Activated naive CD8-positive, alpha-beta T cell (primary cell): ENCODE results near the gene KIAA1958.
"Not testable (repeated sequence)": the region's sequence is repeated elsewhere in the genome, so short reads cannot be mapped to it uniquely, and the experiment has no call there.

ENCODE experiments used
- H3K27ac Mint-ChIP-seq: one replicate; pipeline ENCODE4 v1.8.0; 2021; ENCODE audit warnings: mixed read lengths
- H3K27me3 Mint-ChIP-seq: one replicate; pipeline ENCODE4 v1.8.0; 2021; ENCODE audit warnings: mixed read lengths
- H3K36me3 Mint-ChIP-seq: one replicate; pipeline ENCODE4 v1.8.0; 2021; ENCODE audit warnings: mixed read lengths
- H3K4me1 Mint-ChIP-seq: one replicate; pipeline ENCODE4 v1.8.0; 2021; ENCODE audit warnings: low read depth, mixed read lengths
- H3K4me3 Mint-ChIP-seq: one replicate; pipeline ENCODE4 v1.8.0; 2021; ENCODE audit warnings: mild to moderate bottlenecking, mixed read lengths
- H3K9me3 Mint-ChIP-seq: one replicate; pipeline ENCODE4 v1.8.0; 2021; ENCODE audit warnings: low read depth, mixed read lengths

KIAA1958 gene

GRCh38 chr9:112570671-112571167 is 84.1 kb downstream of the KIAA1958 start:
- Mint-ChIP-seq H3K9me3 (no peaks in the 10 kb centered on the region), H3K4me3 (no peak overlapping the region), H3K4me1 (no peaks in the 10 kb centered on the region), H3K36me3 (peaks cover 16% of the 10 kb centered on the region), H3K27ac (no peak overlapping the region), H3K27me3 (no peaks in the 10 kb centered on the region)

- Mint-ChIP-seq H3K27me3 (no peaks in the 10 kb centered on the region), H3K27ac (no peak overlapping the region), H3K9me3 (no peaks in the 10 kb centered on the region), H3K36me3 (peaks cover 22% of the 10 kb centered on the region), H3K4me3 (no peak overlapping the region), H3K4me1 (no peaks in the 10 kb centered on the region)
Observed at GRCh38 chr9:112571624-112572355, 85.2 kb downstream of the KIAA1958 start.

- H3K9me3 Mint-ChIP-seq: no peaks in the 10 kb centered on the region
- H3K4me3 Mint-ChIP-seq: no peak overlapping the region
- no peak overlapping the region for H3K27ac Mint-ChIP-seq
- peaks cover 22% of the 10 kb centered on the region for H3K36me3 Mint-ChIP-seq
- no peaks in the 10 kb centered on the region for H3K4me1 Mint-ChIP-seq
- no peaks in the 10 kb centered on the region for H3K27me3 Mint-ChIP-seq
Observed at GRCh38 chr9:112572416-112572815, 85.8 kb downstream of the KIAA1958 start.

- Mint-ChIP-seq H3K9me3 (no peaks in the 10 kb centered on the region), H3K27ac (no peak overlapping the region), H3K4me3 (no peak overlapping the region), H3K36me3 (peaks cover 22% of the 10 kb centered on the region), H3K27me3 (no peaks in the 10 kb centered on the region), H3K4me1 (no peaks in the 10 kb centered on the region)
Observed at GRCh38 chr9:112574008-112574407, 87.4 kb downstream of the KIAA1958 start.

- H3K4me1 Mint-ChIP-seq: no peaks in the 10 kb centered on the region
- H3K4me3 Mint-ChIP-seq: no peak overlapping the region
- H3K27ac Mint-ChIP-seq: no peak overlapping the region
- no peaks in the 10 kb centered on the region for H3K9me3 Mint-ChIP-seq
- H3K36me3 Mint-ChIP-seq: peaks cover 25% of the 10 kb centered on the region
- no peaks in the 10 kb centered on the region for H3K27me3 Mint-ChIP-seq
Observed at GRCh38 chr9:112575107-112575506, 88.5 kb downstream of the KIAA1958 start.

GRCh38 chr9:112581469-112582176 is 95.0 kb downstream of the KIAA1958 start:
- no peaks in the 10 kb centered on the region for H3K27me3 Mint-ChIP-seq
- H3K36me3 Mint-ChIP-seq: peaks cover 6% of the 10 kb centered on the region
- no peak overlapping the region for H3K27ac Mint-ChIP-seq
- no peak overlapping the region for H3K4me3 Mint-ChIP-seq
- no peaks in the 10 kb centered on the region for H3K9me3 Mint-ChIP-seq
- H3K4me1 Mint-ChIP-seq: no peaks in the 10 kb centered on the region

GRCh38 chr9:112582371-112583262 is 96.0 kb downstream of the KIAA1958 start:
- no peaks in the 10 kb centered on the region for H3K9me3 Mint-ChIP-seq
- no peaks in the 10 kb centered on the region for H3K4me1 Mint-ChIP-seq
- H3K27me3 Mint-ChIP-seq: no peaks in the 10 kb centered on the region
- H3K36me3 Mint-ChIP-seq: peaks cover 5% of the 10 kb centered on the region
- no peak overlapping the region for H3K4me3 Mint-ChIP-seq
- no peak overlapping the region for H3K27ac Mint-ChIP-seq

GRCh38 chr9:112586599-112587155 is 100.0 kb downstream of the KIAA1958 start:
- H3K36me3 Mint-ChIP-seq: peaks cover 2% of the 10 kb centered on the region
- H3K27me3 Mint-ChIP-seq: no peaks in the 10 kb centered on the region
- H3K27ac Mint-ChIP-seq: no peak overlapping the region

GRCh38 chr9:112591875-112592274 is 105.2 kb downstream of the KIAA1958 start:
- not testable (repeated sequence) for H3K27ac Mint-ChIP-seq, H3K4me1 Mint-ChIP-seq, H3K4me3 Mint-ChIP-seq, H3K9me3 Mint-ChIP-seq, H3K27me3 Mint-ChIP-seq, H3K36me3 Mint-ChIP-seq

More at GRCh38 chr9:112586599-112587155, 100.0 kb downstream of the KIAA1958 start:
- H3K9me3 Mint-ChIP-seq: no peaks in the 10 kb centered on the region
- H3K4me3 Mint-ChIP-seq: no peak overlapping the region
- no peaks in the 10 kb centered on the region for H3K4me1 Mint-ChIP-seq

GRCh38 chr9:112599732-112600131 is 113.1 kb downstream of the KIAA1958 start:
- Mint-ChIP-seq H3K4me1 (no peaks in the 10 kb centered on the region), H3K9me3 (no peaks in the 10 kb centered on the region), H3K36me3 (peaks cover 12% of the 10 kb centered on the region), H3K27me3 (no peaks in the 10 kb centered on the region), H3K27ac (no peak overlapping the region), H3K4me3 (no peak overlapping the region)

- no peak overlapping the region for H3K4me3 Mint-ChIP-seq
- no peaks in the 10 kb centered on the region for H3K27me3 Mint-ChIP-seq
- no peaks in the 10 kb centered on the region for H3K9me3 Mint-ChIP-seq
- no peak overlapping the region for H3K27ac Mint-ChIP-seq
- H3K4me1 Mint-ChIP-seq: no peaks in the 10 kb centered on the region
- peaks cover 12% of the 10 kb centered on the region for H3K36me3 Mint-ChIP-seq
Observed at GRCh38 chr9:112601636-112602035, 115.0 kb downstream of the KIAA1958 start.

- H3K4me3 Mint-ChIP-seq: no peak overlapping the region
- peaks cover 7% of the 10 kb centered on the region for H3K36me3 Mint-ChIP-seq
- no peaks in the 10 kb centered on the region for H3K9me3 Mint-ChIP-seq
- no peaks in the 10 kb centered on the region for H3K27me3 Mint-ChIP-seq
- no peak overlapping the region for H3K27ac Mint-ChIP-seq
- H3K4me1 Mint-ChIP-seq: no peaks in the 10 kb centered on the region
Observed at GRCh38 chr9:112604790-112605189, 118.2 kb downstream of the KIAA1958 start.

- H3K4me3 Mint-ChIP-seq: no peak overlapping the region
- no peak overlapping the region for H3K27ac Mint-ChIP-seq
- H3K4me1 Mint-ChIP-seq: no peaks in the 10 kb centered on the region
- peaks cover 6% of the 10 kb centered on the region for H3K36me3 Mint-ChIP-seq
- no peaks in the 10 kb centered on the region for H3K9me3 Mint-ChIP-seq
- H3K27me3 Mint-ChIP-seq: no peaks in the 10 kb centered on the region
Observed at GRCh38 chr9:112605518-112605917, 118.9 kb downstream of the KIAA1958 start.

GRCh38 chr9:112605963-112606699 is 119.5 kb downstream of the KIAA1958 start:
- H3K27ac Mint-ChIP-seq: no peak overlapping the region
- H3K4me1 Mint-ChIP-seq: no peaks in the 10 kb centered on the region
- no peak overlapping the region for H3K4me3 Mint-ChIP-seq
- H3K36me3 Mint-ChIP-seq: peaks cover 3% of the 10 kb centered on the region
- no peaks in the 10 kb centered on the region for H3K9me3 Mint-ChIP-seq
- H3K27me3 Mint-ChIP-seq: no peaks in the 10 kb centered on the region
